Measurements from ENCODE around the gene UBE2D2. TPM values are rescaled to one million over a fixed set of nuclear protein-coding genes. Genes with fewer than 3 reads are reported as not detected.

UBE2D2 gene
- total and polyA plus RNA-seq, 2 of the 13 experiments (the other 11 are each of a cell fraction or from before 2014, with no cell fraction given), result 79.1 to 109 TPM

- TF ChIP-seq PATZ1 (CRISPR knock-in tag; IDR thresholded peaks at IDR 0.05) (0 out of 2 replicates have a peak, but pooled peaks have one; percentile 20), ZBTB7B (CRISPR knock-in tag; IDR thresholded peaks at IDR 0.05) (peak; percentile 92), MED8 (CRISPR knock-in tag; IDR thresholded peaks at IDR 0.05; ENCODE audit: insufficient replicate concordance) (peak; percentile 85), HIVEP1 (CRISPR knock-in tag; IDR thresholded peaks at IDR 0.05) (peak; percentile 82), ZNF687 (CRISPR knock-in tag; IDR thresholded peaks at IDR 0.05) (peak; percentile 100), ZNF205 (CRISPR knock-in tag; IDR thresholded peaks at IDR 0.05) (peak; percentile 88), SUZ12 (IDR thresholded peaks at IDR 0.05; ENCODE audit: low read depth, low read length) (peak; percentile 34; the same call in 1 of the 2 replicates), SPEN (CRISPR knock-in tag; IDR thresholded peaks at IDR 0.05; ENCODE audit: low read depth) (peak; percentile 88), CTCF (CRISPR knock-in tag; IDR thresholded peaks at IDR 0.05) (peak; percentile 96), ELF1 (CRISPR knock-in tag; IDR thresholded peaks at IDR 0.05) (peak; percentile 44; the same call in 1 of the 2 replicates), ETV6 (CRISPR knock-in tag; conservative IDR thresholded peaks at IDR 0.05) (peak; percentile 73), ZUFSP (CRISPR knock-in tag; IDR thresholded peaks at IDR 0.05; ENCODE audit: borderline replicate concordance) (no peak), RARA (CRISPR knock-in tag; IDR thresholded peaks at IDR 0.05) (peak; percentile 54; the same call in 1 of the 2 replicates), ZNF335 (CRISPR knock-in tag; IDR thresholded peaks at IDR 0.05) (0 out of 2 replicates have a peak, but pooled peaks have one; percentile 40), ARNT (IDR thresholded peaks at IDR 0.05) (no peak), NFIB (CRISPR knock-in tag; IDR thresholded peaks at IDR 0.05; ENCODE audit: borderline replicate concordance) (no peak), ZNF44 (CRISPR knock-in tag; IDR thresholded peaks at IDR 0.05) (no peak), SMAD9 (CRISPR knock-in tag; IDR thresholded peaks at IDR 0.05) (no peak; the same call in 1 of the 2 replicates), RBM39 (IDR thresholded peaks at IDR 0.05; ENCODE audit: low read depth, low read length, poor library complexity, severe bottlenecking) (peak; percentile 94), ZNF230 (CRISPR knock-in tag; IDR thresholded peaks at IDR 0.05) (peak; percentile 68)
Measured at GRCh38 chr5:139517683-139518564, 43.2 kb upstream of the UBE2D2 start (continued).
